Bone marrow (tissue), 2 donors: ENCODE data around the gene MIOS.

Experiments
- DNase-seq, 2 donors: peaks; one replicate each; lab custom pipeline; 2025; lab: John Stamatoyannopoulos, UW

Gene MIOS

GRCh38 chr7:7583731-7584130 lies 17.0 kb downstream of the MIOS start:
- no peak for DNase-seq

GRCh38 chr7:7584653-7585052 lies 18.0 kb downstream of the MIOS start:
- no peak for DNase-seq

DNA sequence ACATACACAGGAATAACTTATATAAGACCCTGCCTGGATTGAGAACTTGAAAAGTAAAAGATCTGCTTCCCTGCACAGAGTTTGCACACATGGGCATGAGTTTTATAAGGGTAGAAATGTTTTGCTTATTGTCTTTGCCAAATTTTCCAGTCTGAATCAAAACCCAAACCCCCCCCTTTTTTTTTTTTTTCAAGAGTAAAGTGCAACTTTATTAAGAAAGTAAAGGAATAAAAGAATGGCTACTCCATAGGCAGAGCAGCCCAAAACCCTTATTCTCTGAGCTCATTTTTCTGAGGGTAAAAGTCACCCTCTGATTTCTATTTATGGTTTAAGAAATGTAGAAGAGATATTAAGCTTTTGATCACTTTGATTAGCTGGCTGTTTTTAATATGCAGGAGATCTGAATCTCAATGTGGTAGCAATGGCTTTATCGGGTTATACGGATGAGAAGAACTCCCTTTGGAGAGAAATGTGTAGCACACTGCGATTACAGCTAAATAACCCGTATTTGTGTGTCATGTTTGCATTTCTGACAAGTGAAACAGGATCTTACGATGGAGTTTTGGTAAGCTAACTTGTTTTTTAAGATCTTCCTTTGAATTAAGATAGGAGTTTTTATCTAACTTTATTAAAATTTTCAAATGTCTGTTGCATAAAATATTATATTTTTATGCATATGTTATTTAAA lies 18.7 kb downstream of the MIOS start:
- DNase-seq = no peak

DNA sequence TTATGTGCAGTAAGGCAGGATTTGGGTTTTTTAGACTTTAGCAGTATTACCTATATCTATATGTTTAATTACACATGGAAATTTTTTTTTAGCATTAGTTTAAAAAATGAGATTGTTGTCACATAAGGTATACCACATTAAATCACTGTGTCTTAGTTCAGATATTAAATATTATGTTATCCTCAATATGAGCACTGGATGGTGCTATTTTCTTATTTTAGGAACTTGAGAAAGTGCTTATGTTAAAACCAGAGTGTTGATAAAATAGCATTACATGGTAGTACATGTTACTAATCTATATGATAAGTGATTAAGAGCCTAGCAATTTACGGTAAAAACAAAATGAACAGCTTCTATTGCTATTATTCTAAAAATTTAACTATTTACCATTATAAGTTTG lies 28.8 kb downstream of the MIOS start:
- peak in 1 of 2 donors; percentile 20 for DNase-seq

DNA sequence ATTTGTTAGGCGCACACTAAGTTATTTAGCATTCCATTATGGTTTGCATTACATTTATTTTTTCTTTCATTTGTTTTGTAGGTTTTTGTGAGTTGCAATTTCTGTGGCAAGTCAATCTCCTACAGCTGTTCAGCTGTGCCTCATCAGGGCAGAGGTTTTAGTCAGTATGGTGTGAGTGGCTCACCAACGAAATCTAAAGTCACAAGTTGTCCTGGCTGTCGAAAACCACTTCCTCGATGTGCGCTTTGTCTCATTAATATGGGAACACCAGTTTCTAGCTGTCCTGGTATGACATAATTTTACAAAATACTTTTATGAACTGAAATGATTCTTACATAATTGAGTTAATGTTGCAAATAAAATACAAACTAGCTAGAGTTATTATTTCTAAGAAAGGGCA lies 29.5 kb downstream of the MIOS start:
- DNase-seq = peak in 1 of 2 donors; percentile 7

DNA sequence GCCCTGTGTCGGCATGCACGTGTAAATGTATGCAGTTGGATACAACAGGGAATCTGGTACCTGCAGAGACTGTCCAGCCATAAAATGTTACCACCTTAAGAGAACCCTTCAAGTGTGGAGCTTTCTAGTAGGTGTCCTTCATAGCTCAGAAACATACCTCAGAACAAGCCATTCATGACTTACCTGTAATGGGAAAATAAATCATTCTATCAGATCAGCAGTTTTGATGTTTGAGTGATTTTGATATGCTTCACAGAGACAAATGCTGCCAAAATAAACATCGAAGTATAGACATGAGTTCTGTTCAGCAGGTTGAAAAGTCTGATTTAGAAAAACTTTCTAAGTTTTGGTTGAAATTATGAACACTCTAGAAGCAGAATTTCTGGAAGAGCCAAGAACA lies 40.3 kb downstream of the MIOS start:
- DNase-seq = no peak

DNA sequence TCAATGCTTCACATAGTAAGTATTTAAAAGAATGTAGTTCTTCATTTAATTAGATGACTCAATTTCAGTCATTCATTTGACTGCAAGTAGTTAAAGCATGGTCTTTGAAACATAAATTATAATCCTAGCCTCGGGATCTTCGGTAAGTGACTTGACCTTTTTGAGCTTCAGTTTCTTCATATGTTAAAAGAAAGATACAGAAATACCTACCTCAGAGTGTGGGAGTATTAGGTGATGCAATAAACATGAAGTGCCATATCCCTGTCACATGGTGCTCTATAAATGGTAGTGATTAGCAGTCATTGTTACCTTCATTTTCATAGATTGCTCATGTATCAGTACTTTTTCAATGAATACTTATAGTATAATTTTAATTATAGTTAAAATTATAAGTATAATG lies 42.6 kb downstream of the MIOS start:
- no peak for DNase-seq

GRCh38 chr7:7612519-7612918 lies 45.8 kb downstream of the MIOS start:
- no peak for DNase-seq

DNA sequence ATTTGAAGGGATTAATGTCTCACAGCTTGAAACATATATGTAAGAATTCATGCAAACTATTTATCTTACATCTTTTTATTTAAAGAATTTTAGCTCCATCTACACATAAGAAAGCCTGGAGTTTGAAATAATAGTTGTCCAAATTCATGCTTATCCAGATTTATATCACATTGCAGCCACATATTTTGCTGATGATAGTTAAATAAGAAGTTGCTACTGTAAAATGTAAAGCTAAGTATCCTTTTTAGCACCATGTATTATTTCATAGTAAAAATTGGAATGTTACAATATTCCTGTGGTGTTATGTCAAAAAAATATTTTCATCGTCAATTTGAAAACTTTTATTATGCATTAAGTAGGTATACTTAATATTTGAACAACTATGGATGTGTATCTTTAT lies 46.5 kb downstream of the MIOS start:
- no peak for DNase-seq

GRCh38 chr7:7614018-7614741 lies 47.5 kb downstream of the MIOS start:
- no peak for DNase-seq

GRCh38 chr7:7617550-7617949 lies 50.9 kb downstream of the MIOS start:
- peak in 1 of 2 donors; percentile 14 for DNase-seq

GRCh38 chr7:7618410-7618809 lies 51.7 kb downstream of the MIOS start:
- DNase-seq = no peak

GRCh38 chr7:7620236-7620635 lies 53.6 kb downstream of the MIOS start:
- DNase-seq = no peak

DNA sequence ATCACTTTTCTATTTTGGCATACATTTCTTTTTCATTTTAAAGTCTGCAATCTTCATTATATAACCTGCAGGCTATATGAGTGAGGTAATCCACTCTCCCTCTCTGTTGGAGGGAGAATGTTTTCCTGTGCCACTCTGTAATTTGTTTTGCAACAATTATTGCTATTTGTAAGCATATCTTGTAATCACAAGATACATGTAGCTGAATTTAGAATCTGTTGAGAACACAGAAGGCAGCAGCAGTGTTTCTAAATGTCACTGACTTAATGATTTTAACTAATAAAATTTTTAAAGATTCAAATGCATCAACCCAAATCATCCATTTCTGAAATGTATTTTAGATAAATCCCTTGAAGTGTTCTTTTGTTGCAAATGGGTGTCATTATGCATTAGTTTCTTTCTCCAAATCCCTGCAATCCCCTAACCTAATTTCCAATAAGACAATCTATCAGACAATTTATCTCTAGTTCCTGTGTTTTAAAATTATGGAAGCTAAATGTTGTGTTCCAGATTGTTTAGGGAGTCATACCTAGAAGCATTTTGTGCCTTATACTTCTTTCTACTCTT lies 54.0 kb downstream of the MIOS start:
- DNase-seq = no peak

GRCh38 chr7:7628476-7628875 lies 61.8 kb downstream of the MIOS start:
- DNase-seq = no peak

DNA sequence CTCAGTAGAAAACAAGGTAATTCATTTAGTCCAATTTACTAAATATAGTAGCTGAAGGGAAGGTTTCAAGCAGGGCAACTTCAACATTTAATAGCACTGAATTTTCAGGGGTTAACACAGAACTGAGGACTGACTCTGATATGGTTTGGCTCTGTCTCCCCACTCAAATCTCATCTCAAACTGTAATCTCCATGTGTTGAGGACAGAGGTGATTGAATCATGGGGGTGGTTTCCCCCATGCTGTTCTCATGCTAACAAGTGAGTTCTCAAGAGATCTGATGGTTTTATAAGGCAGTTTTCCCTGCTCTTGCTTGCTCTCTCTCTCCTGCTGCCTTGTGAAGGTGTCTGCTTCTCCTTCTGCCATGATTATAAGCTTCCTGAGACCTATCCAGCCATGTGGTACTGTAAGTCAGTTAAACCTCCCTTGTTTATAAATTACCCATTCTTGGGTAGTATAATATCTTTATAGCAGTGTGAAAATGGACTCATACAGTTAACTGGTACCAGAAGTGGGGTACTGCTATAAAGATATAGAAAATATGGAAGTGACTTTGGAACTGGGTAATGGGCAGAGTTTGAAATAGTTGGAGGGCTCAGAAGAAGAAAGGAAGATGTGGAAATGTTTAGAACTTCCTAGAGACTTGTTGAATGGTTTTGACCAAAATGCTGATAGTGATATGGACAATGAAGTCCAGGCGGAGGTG lies 64.1 kb downstream of the MIOS start:
- no peak for DNase-seq

GRCh38 chr7:7639421-7639820 lies 72.7 kb downstream of the MIOS start:
- no peak for DNase-seq

DNA sequence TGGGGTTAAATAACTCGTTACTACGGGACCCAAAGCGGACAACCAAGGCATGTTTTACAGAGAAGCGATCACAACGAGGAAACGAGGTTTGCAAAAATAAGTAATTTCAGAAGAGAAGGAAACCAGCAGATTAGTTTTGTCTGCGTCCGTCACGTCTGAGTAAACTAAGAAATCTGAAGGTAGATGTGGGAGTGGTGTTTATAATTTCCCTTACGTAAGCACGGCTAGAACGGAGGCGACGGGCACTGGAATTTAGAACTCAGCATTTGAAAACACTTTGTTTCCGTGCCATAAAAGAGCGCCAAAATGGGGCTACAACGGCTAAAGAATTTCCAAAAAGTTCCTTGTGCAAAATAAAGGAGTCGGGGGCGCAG lies 73.2 kb downstream of the MIOS start:
- DNase-seq = no peak

- DNase-seq = peak; percentile 97 to 99
Observed at GRCh38 chr7:7640221-7641128, 73.8 kb downstream of the MIOS start, which contains the start of gene UMAD1. TSS of gene UMAD1 (plus strand) at chr7:7640752. CDS start at chr7:7673372, 32,620 bp downstream.

- DNase-seq = no peak
Observed at GRCh38 chr7:7641129-7641663, 74.5 kb downstream of the MIOS start.

DNA sequence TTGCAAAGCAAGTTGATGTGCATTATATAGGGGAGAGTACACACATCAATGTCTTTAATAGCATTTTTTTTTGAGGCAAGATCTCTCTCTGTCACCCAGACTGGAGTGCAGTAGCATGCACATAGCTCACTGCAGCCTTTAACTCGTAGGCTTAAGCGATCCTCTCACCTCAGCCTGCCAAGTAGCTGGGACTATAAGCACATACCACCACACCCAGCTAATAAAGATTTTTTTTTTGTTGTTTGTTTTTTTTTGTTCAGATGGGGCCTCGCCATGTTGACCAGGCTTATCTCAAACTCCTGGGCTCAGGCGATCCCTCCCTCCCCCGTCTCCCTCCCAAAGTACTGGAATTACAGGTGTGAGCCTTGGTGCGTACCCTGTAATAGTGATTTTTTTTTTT lies 75.4 kb downstream of the MIOS start:
- no peak for DNase-seq
